Nephron (organoid): ENCODE results near the gene ELOVL1.

ENCODE experiments used
- H3K27ac Mint-ChIP-seq, 3 experiments: 2 replicates each; pipeline ENCODE4 v1.8.0; 2020; ENCODE audit warnings: mixed read lengths in 3 of 3, mild to moderate bottlenecking in 2 of 3, moderate library complexity in 1 of 3
- H3K27me3 Mint-ChIP-seq: 2 replicates; pipeline ENCODE4 v1.8.0; 2021; ENCODE audit warnings: low read depth, mild to moderate bottlenecking, moderate library complexity, mixed read lengths
- H3K36me3 Mint-ChIP-seq: 2 replicates; pipeline ENCODE4 v1.8.0; 2020; ENCODE audit warnings: low read depth, mixed read lengths
- H3K4me1 Mint-ChIP-seq: 2 replicates; pipeline ENCODE4 v1.8.0; 2020; ENCODE audit warnings: mixed read lengths
- H3K4me3 Mint-ChIP-seq, 3 experiments: 2 replicates each; pipeline ENCODE4 v1.8.0; 2020; ENCODE audit warnings: mild to moderate bottlenecking in 3 of 3, mixed read lengths in 3 of 3, moderate library complexity in 2 of 3
- H3K9me3 Mint-ChIP-seq: 2 replicates; pipeline ENCODE4 v1.8.0; 2020; ENCODE audit warnings: mixed read lengths
- CTCF ChIP-seq, 3 experiments: fragments of 200-600 bp; sonication (generic); IDR thresholded peaks; one replicate each; pipeline ENCODE4 v1.5.0; 2021; ENCODE audit warnings: antibody characterized with exemption in 3 of 3; ENCODE audit not compliant: unreplicated experiment in 3 of 3

The ELOVL1 gene

GRCh38 chr1:43363283-43363934 is 4.4 kb downstream of the ELOVL1 start:
- Mint-ChIP-seq H3K4me3 (peak overlapping the region; percentile 47 to 52 (median 52)), H3K27me3 (no peaks in the 10 kb centered on the region), H3K9me3 (no peaks in the 10 kb centered on the region), H3K36me3 (peaks cover 54% of the 10 kb centered on the region), H3K4me1 (peaks cover 49% of the 10 kb centered on the region), H3K27ac (peak overlapping the region in 1 of 3 experiments; percentile 77)
- TF ChIP-seq CTCF (IDR thresholded peaks at IDR 0.05; ENCODE audit: unreplicated experiment in 3 of 3) = no peak

DNA sequence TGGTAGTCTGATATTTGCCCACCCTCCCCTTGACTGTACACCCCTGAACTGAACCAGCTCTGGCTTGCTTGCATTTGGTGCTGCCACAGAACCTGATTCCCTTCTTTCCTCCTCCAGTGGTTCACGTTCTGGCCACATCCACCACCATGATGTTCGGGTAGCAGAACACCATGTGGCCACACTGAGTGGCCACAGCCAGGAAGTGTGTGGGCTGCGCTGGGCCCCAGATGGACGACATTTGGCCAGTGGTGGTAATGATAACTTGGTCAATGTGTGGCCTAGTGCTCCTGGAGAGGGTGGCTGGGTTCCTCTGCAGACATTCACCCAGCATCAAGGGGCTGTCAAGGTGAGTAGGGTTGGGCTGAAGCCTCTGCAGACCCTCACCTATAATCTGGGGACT is 7.2 kb downstream of the ELOVL1 start:
- Mint-ChIP-seq H3K4me1 (peaks cover 46% of the 10 kb centered on the region), H3K27me3 (no peaks in the 10 kb centered on the region), H3K36me3 (peaks cover 49% of the 10 kb centered on the region), H3K27ac (no peak overlapping the region), H3K4me3 (peak overlapping the region; percentile 91 to 95 (median 94)), H3K9me3 (no peaks in the 10 kb centered on the region)
- no peak for TF ChIP-seq CTCF (IDR thresholded peaks at IDR 0.05; ENCODE audit: unreplicated experiment in 3 of 3)

DNA sequence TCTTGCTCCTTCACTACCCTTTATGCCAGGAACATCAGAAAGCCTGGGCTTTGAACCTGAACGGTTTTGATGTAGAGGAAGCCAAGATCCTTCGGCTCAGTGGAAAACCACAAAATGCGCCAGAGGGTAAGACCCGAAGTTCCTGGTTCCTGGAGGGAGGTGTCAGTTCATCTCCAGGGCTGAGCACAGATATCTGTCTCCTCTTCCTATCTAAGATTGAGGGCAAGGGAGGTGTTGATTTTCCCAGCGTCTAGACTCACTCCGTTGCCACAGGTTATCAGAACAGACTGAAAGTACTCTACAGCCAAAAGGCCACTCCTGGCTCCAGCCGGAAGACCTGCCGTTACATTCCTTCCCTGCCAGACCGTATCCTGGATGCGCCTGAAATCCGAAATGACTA is 8.1 kb downstream of the ELOVL1 start:
- Mint-ChIP-seq H3K27me3 (no peaks in the 10 kb centered on the region), H3K36me3 (peaks cover 42% of the 10 kb centered on the region), H3K4me3 (peak overlapping the region; percentile 91 to 95 (median 94)), H3K4me1 (peaks cover 39% of the 10 kb centered on the region), H3K9me3 (no peaks in the 10 kb centered on the region), H3K27ac (no peak overlapping the region)
- no peak for TF ChIP-seq CTCF (IDR thresholded peaks at IDR 0.05; ENCODE audit: unreplicated experiment in 3 of 3)

DNA sequence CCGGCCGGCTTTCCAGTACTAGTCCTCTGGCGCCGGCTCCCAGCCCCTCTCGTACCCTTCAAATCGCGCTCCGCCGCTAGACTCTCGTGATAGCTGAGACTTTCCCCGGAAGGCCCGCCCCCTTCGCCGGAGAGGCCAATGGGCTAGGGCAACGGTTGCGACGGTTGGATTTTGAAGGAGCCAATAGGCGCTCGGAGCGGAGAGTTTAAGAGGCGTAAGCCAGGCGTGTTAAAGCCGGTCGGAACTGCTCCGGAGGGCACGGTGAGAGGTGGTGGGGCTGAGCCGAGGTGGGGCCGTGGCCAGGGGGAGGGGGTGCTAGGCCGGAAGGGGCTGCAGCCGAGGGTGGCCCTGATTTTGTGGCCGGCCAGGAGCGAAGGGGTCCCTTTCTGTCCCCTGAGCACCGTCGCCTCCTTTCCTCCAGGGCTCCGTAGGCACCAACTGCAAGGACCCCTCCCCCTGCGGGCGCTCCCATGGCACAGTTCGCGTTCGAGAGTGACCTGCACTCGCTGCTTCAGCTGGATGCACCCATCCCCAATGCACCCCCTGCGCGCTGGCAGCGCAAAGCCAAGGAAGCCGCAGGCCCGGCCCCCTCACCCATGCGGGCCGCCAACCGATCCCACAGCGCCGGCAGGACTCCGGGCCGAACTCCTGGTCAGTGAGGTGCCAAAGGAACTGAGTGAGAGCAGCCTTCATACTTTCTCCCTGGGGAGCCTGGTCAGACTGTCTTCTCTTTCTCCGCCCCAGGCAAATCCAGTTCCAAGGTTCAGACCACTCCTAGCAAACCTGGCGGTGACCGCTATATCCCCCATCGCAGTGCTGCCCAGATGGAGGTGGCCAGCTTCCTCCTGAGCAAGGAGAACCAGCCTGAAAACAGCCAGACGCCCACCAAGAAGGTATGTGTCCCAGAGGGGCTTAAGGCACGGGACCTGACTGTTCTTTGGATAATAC is 8.8 kb downstream of the ELOVL1 start, which contains the start of gene CDC20:
Gene CDC20, plus strand, starts transcription at position 236 of the 948 bp plus-strand sequence. Its CDS starts 235 bp downstream, at position 471.
- no peak for TF ChIP-seq CTCF (IDR thresholded peaks at IDR 0.05; ENCODE audit: unreplicated experiment in 3 of 3)
- H3K36me3 Mint-ChIP-seq = peaks cover 36% of the 10 kb centered on the region

DNA sequence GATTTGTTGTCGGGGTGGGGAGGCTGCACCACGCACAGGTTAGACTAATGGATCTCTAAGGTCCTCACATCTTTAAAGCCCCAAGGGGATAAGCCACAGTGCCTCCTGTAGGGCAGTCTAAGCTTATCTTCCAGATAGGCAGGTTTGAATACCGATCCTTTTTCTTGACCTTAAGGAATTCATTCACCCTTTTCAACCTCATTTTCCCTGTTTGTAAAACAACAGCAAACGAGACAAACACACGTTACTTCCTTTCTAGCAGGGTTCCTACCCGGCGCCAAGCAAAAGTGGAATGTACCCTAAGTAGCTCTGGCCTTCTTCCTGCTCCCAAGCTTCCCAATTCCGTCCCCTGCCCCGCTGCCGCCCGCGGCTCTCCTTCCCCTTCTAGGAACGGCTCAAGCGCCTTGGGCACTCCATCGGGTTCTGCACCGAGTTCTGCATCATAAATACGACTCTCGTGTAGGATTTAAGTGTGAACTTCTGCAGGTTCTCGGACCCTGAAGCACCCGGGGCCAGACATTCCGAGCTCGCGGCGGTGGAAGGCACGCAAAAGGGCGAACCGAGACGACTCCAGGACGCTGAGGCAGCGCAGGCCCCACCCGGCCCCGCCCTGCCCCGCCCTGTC is 9.6 kb downstream of the ELOVL1 start:
- Mint-ChIP-seq H3K27me3 (no peaks in the 10 kb centered on the region), H3K9me3 (no peaks in the 10 kb centered on the region), H3K4me1 (peaks cover 39% of the 10 kb centered on the region), H3K36me3 (peaks cover 28% of the 10 kb centered on the region), H3K4me3 (peak overlapping the region; percentile 91 to 95 (median 94)), H3K27ac (peak overlapping the region; percentile 87 to 98 (median 95))
- peak; percentile 27 to 50 (median 37) for TF ChIP-seq CTCF (IDR thresholded peaks at IDR 0.05; ENCODE audit: unreplicated experiment in 3 of 3)

More for the DNA sequence above, 8.8 kb downstream of the ELOVL1 start, which contains the start of gene CDC20:
- H3K4me1 Mint-ChIP-seq = peaks cover 39% of the 10 kb centered on the region
- no peaks in the 10 kb centered on the region for H3K9me3 Mint-ChIP-seq
- peak within 1 kb of the TSS; percentile 91 to 95 (median 94) for H3K4me3 Mint-ChIP-seq
- peak within 1 kb of the TSS; percentile 87 to 98 (median 95) for H3K27ac Mint-ChIP-seq
- no peaks in the 10 kb centered on the region for H3K27me3 Mint-ChIP-seq
